Endothelial cell of umbilical vein (primary cell): ENCODE measurements around the gene SLC9A3.
"Not testable (repeated sequence)": the region's sequence is repeated elsewhere in the genome, so short reads cannot be mapped to it uniquely, and the experiment has no call there.

Experiments used
- EZH2 ChIP-seq: IDR thresholded peaks from 2 replicates; pipeline ENCODE4 v1.6.1; 2012; ENCODE audit warnings: borderline replicate concordance, low read depth, mild to moderate bottlenecking, moderate library complexity, low read length, inconsistent platforms; ENCODE audit not compliant: severe bottlenecking
- GATA2 ChIP-seq: IDR thresholded peaks from 2 replicates; pipeline ENCODE4 v1.7.0; 2011; ENCODE audit warnings: low read depth, mild to moderate bottlenecking, moderate library complexity, mixed read lengths, low read length; ENCODE audit not compliant: insufficient read length, insufficient read depth
- JUN ChIP-seq: IDR thresholded peaks from 2 replicates; pipeline ENCODE4 v1.6.1; 2011; ENCODE audit warnings: borderline replicate concordance, low read depth; ENCODE audit not compliant: insufficient read length, insufficient read depth
- POLR2A ChIP-seq: IDR thresholded peaks from 2 replicates; pipeline ENCODE4 v1.6.1; 2012; ENCODE audit warnings: low read depth, mild to moderate bottlenecking, control low read depth, low read length
- POLR2AphosphoS5 ChIP-seq: IDR thresholded peaks from 2 replicates; pipeline ENCODE4 v1.6.1; 2012; ENCODE audit warnings: low read depth, mild to moderate bottlenecking, control low read depth, low read length, moderate library complexity; ENCODE audit not compliant: insufficient read depth
- TF ChIP-seq, protein P1 (sequence below), 2 donors: IDR thresholded peaks; 1 replicate in 1 of 2; 2 replicates in 1 of 2; pipeline ENCODE4 v1.5.1; 2011; ENCODE audit warnings: low read length in 2 of 2, mild to moderate bottlenecking in 2 of 2, moderate library complexity in 2 of 2, control low read depth in 1 of 2, inconsistent platforms in 1 of 2, low read depth in 1 of 2; ENCODE audit not compliant: insufficient read depth in 1 of 2; ENCODE audit errors: extremely low read depth in 1 of 2
- TF ChIP-seq, protein P2 (sequence below): IDR thresholded peaks from 2 replicates; pipeline ENCODE4 v1.6.1; 2011; ENCODE audit not compliant: insufficient read depth, insufficient read length

DNA sequence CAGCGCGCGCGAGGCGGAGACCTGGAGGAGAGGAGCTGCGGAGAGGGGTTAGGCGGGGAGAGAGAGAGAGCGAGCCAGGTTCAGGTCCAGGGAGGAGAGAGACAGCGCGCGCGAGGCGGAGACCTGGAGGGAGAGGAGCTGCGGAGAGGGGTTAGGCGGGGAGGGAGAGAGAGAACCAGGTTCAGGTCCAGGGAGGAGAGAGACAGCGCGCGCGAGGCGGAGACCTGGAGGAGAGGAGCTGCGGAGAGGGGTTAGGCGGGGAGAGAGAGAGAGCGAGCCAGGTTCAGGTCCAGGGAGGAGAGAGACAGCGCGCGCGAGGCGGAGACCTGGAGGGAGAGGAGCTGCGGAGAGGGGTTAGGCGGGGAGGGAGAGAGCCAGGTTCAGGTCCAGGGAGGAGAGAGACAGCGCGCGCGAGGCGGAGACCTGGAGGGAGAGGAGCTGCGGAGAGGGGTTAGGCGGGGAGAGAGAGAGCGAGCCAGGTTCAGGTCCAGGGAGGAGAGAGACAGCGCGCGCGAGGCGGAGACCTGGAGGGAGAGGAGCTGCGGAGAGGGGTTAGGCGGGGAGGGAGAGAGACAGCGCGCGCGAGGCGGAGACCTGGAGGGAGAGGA, 49.9 kb downstream of the SLC9A3 start:
- TF ChIP-seq, protein P1, sequence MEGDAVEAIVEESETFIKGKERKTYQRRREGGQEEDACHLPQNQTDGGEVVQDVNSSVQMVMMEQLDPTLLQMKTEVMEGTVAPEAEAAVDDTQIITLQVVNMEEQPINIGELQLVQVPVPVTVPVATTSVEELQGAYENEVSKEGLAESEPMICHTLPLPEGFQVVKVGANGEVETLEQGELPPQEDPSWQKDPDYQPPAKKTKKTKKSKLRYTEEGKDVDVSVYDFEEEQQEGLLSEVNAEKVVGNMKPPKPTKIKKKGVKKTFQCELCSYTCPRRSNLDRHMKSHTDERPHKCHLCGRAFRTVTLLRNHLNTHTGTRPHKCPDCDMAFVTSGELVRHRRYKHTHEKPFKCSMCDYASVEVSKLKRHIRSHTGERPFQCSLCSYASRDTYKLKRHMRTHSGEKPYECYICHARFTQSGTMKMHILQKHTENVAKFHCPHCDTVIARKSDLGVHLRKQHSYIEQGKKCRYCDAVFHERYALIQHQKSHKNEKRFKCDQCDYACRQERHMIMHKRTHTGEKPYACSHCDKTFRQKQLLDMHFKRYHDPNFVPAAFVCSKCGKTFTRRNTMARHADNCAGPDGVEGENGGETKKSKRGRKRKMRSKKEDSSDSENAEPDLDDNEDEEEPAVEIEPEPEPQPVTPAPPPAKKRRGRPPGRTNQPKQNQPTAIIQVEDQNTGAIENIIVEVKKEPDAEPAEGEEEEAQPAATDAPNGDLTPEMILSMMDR (IDR thresholded peaks at IDR 0.05; ENCODE audit: extremely low read depth in 1 of 2, insufficient read depth in 1 of 2, low read depth in 1 of 2, low read length in 2 of 2) = not testable (repeated sequence)
- TF ChIP-seq POLR2AphosphoS5, POLR2A, JUN, GATA2: not testable (repeated sequence)
- TF ChIP-seq, protein P2, sequence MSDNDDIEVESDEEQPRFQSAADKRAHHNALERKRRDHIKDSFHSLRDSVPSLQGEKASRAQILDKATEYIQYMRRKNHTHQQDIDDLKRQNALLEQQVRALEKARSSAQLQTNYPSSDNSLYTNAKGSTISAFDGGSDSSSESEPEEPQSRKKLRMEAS = not testable (repeated sequence)
- peak; percentile 18 for TF ChIP-seq EZH2
